RWPE1 (cell line): Measurements from ENCODE around the gene PRDM11.

Experiments used
- CTCF ChIA-PET: fragments of 350-600 bp; sonication (Branson Sonifier 250); formaldehyde crosslinking; extraction: SDS; loops from one replicate; lab custom pipeline; 2021; lab: Yijun Ruan, JAX
- POLR2A ChIA-PET: fragments of 400-600 bp; formaldehyde crosslinking; extraction: SDS; loops from one replicate; lab custom pipeline; 2020; ENCODE audit warnings: antibody characterized with exemption; ENCODE audit not compliant: low non-redundant PET; lab: Yijun Ruan, JAX
- DNase-seq: peaks from one replicate; pipeline ENCODE4 v3.0.0; 2012; ENCODE audit warnings: low spot score
- H3K27ac ChIP-seq: fragments of 450-650 bp; 2 replicates; pipeline ENCODE4 v1.5.1; 2017
- TF ChIP-seq, protein P1 (sequence below): fragments of 450-650 bp; conservative IDR thresholded peaks from 2 replicates; pipeline ENCODE4 v1.5.1; 2017; ENCODE audit warnings: low read depth, mild to moderate bottlenecking

PRDM11 gene

DNA sequence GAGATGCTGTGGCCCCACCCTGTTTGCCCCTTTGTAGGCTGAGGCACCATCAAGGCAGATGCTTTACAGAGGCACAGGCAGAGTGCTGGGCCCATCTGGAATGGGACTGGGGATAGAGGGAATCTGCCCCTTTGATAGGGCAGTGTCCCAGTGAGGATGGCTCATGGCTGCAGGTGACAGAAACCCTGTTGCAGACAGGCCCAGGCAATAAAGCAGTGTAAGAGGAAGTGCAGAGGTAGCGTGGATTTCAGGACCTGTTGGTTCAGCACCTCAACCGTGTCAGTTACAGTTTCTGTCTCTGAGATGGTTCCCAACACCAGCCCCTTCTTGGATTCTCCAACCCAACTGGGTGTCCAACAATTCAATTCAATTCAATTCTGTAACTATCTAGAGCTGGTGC, 25.1 kb downstream of the PRDM11 start:
- DNase-seq = no peak
- POLR2A ChIA-PET = no interaction called here
- CTCF ChIA-PET = interaction anchor here (0.7 kb wide), 1 partner anchor 60 kb away, joined by 3 read pairs; no protein-coding TSS in a partner anchor
- TF ChIP-seq, protein P1, sequence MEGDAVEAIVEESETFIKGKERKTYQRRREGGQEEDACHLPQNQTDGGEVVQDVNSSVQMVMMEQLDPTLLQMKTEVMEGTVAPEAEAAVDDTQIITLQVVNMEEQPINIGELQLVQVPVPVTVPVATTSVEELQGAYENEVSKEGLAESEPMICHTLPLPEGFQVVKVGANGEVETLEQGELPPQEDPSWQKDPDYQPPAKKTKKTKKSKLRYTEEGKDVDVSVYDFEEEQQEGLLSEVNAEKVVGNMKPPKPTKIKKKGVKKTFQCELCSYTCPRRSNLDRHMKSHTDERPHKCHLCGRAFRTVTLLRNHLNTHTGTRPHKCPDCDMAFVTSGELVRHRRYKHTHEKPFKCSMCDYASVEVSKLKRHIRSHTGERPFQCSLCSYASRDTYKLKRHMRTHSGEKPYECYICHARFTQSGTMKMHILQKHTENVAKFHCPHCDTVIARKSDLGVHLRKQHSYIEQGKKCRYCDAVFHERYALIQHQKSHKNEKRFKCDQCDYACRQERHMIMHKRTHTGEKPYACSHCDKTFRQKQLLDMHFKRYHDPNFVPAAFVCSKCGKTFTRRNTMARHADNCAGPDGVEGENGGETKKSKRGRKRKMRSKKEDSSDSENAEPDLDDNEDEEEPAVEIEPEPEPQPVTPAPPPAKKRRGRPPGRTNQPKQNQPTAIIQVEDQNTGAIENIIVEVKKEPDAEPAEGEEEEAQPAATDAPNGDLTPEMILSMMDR = no peak
- H3K27ac ChIP-seq = no peak overlapping the region

- ChIA-PET CTCF (no interaction called here), POLR2A (no interaction called here)
- no peak for DNase-seq
- TF ChIP-seq, protein P1 = no peak
- H3K27ac ChIP-seq = no peak overlapping the region
Observed at GRCh38 chr11:45173064-45173463, 26.6 kb downstream of the PRDM11 start.

GRCh38 chr11:45174168-45174835, 27.9 kb downstream of the PRDM11 start:
- CTCF ChIA-PET = no interaction called here
- TF ChIP-seq, protein P1 = no peak
- POLR2A ChIA-PET = no interaction called here
- DNase-seq = no peak
- no peak overlapping the region for H3K27ac ChIP-seq

DNA sequence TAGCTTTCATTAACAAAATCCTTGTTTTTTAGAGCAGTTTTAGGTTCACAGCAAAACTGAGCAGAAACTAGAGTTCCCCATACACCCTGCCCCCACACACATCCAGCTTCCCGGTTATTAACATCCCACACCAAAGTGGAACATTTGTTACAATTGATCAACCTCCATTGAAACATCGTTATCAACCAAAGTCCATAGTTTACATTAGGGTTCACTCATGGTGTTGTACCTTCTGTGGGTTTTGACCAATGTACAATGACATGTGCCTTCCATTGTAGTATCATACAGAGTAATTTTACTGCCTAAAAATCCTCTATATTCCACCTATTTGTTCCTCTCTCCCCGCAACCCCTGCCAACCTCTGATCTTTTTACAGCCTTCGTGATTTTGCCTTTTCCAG, 28.5 kb downstream of the PRDM11 start:
- no peak for DNase-seq
- ChIA-PET CTCF (no interaction called here), POLR2A (no interaction called here)
- H3K27ac ChIP-seq = no peak overlapping the region
- TF ChIP-seq, protein P1 = no peak

DNA sequence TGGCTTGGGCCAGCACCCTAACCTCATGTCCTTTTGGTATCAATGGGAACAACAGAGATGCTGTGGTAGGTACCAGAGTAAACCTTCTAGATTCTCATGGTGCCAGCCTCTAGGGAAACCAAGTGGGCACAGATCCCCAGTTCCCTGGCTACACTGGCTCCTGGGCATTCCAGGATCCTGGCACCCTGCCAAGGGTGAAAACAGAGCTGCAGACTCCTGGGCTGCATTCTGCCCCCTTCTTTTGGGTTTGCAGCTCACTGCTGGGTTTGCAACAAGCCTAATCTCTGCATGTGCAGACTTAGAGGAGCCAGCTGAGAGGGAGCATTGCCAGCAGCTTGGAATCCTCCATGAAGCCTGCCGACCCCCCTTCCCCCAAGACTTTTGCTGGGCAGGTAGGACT, 30.6 kb downstream of the PRDM11 start:
- H3K27ac ChIP-seq = no peak overlapping the region
- TF ChIP-seq, protein P1 = no peak
- ChIA-PET POLR2A (no interaction called here), CTCF (no interaction called here)
- DNase-seq = no peak

- DNase-seq = no peak
- ChIA-PET POLR2A (no interaction called here), CTCF (no interaction called here)
- peak overlapping the region; percentile 88 for H3K27ac ChIP-seq
- TF ChIP-seq, protein P1 = no peak
Observed at GRCh38 chr11:45178223-45178622, 31.8 kb downstream of the PRDM11 start.
